ENCODE measurements around the gene TACSTD2. TPM values are rescaled to one million over a fixed set of nuclear protein-coding genes. Genes with fewer than 3 reads are reported as not detected.

Gene TACSTD2
- total and polyA plus RNA-seq, 2 of the 13 experiments (the other 11 are each of a cell fraction or from before 2014, with no cell fraction given), result not detected

- 0 out of 2 replicates have a peak, but pooled peaks have one; percentile 22 for TF ChIP-seq TOPORS (CRISPR knock-in tag; IDR thresholded peaks at IDR 0.05)
- peak; percentile 84 for TF ChIP-seq POLR2G (IDR thresholded peaks at IDR 0.05; ENCODE audit: low read depth, low read length)
- peak; percentile 78 for TF ChIP-seq CREB1 (IDR thresholded peaks at IDR 0.05)
- peak; percentile 51 for TF ChIP-seq CREB1 (CRISPR knock-in tag; IDR thresholded peaks at IDR 0.05)
- TF ChIP-seq GATAD2A (CRISPR knock-in tag; IDR thresholded peaks at IDR 0.05), result peak; percentile 53
- TF ChIP-seq, protein P1, sequence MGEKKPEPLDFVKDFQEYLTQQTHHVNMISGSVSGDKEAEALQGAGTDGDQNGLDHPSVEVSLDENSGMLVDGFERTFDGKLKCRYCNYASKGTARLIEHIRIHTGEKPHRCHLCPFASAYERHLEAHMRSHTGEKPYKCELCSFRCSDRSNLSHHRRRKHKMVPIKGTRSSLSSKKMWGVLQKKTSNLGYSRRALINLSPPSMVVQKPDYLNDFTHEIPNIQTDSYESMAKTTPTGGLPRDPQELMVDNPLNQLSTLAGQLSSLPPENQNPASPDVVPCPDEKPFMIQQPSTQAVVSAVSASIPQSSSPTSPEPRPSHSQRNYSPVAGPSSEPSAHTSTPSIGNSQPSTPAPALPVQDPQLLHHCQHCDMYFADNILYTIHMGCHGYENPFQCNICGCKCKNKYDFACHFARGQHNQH (CRISPR knock-in tag; IDR thresholded peaks at IDR 0.05), result 0 out of 2 replicates have a peak, but pooled peaks have one; percentile 11
- TF ChIP-seq, protein P2, sequence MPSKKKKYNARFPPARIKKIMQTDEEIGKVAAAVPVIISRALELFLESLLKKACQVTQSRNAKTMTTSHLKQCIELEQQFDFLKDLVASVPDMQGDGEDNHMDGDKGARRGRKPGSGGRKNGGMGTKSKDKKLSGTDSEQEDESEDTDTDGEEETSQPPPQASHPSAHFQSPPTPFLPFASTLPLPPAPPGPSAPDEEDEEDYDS (CRISPR knock-in tag; IDR thresholded peaks at IDR 0.05), result peak; percentile 63
- peak; percentile 64; the same call in 1 of the 2 replicates for TF ChIP-seq ZNF670 (CRISPR knock-in tag; IDR thresholded peaks at IDR 0.05; ENCODE audit: borderline replicate concordance)
- TF ChIP-seq RBM39 (IDR thresholded peaks at IDR 0.05; ENCODE audit: low read depth, low read length, poor library complexity, severe bottlenecking), result peak; percentile 45
- no peak for TF ChIP-seq NFYB (CRISPR knock-in tag; IDR thresholded peaks at IDR 0.05)
- peak; percentile 13; the same call in 1 of the 2 replicates for TF ChIP-seq MYC (CRISPR knock-in tag; IDR thresholded peaks at IDR 0.05; ENCODE audit: borderline replicate concordance)
- TF ChIP-seq MEIS1 (CRISPR knock-in tag; IDR thresholded peaks at IDR 0.05; ENCODE audit: borderline replicate concordance), result peak; percentile 80; the same call in 1 of the 2 replicates
- 0 out of 2 replicates have a peak, but pooled peaks have one; percentile 17 for TF ChIP-seq ARID3A (IDR thresholded peaks at IDR 0.05; ENCODE audit: low read depth, low read length)
- no peak; the same call in 1 of the 2 replicates for TF ChIP-seq SP4 (CRISPR knock-in tag; IDR thresholded peaks at IDR 0.05)
- no peak for TF ChIP-seq HNRNPL (IDR thresholded peaks at IDR 0.05; ENCODE audit: low read depth, low read length)
- 0 out of 2 replicates have a peak, but pooled peaks have one; percentile 48 for TF ChIP-seq KMT2B (CRISPR knock-in tag; IDR thresholded peaks at IDR 0.05)
- TF ChIP-seq AKAP8 (CRISPR knock-in tag; IDR thresholded peaks at IDR 0.05), result no peak
- TF ChIP-seq THAP11 (CRISPR knock-in tag; IDR thresholded peaks at IDR 0.05), result peak; percentile 78
- TF ChIP-seq STAG1 (CRISPR knock-in tag; IDR thresholded peaks at IDR 0.05), result peak; percentile 94
- peak; percentile 93 for TF ChIP-seq HNRNPK (IDR thresholded peaks at IDR 0.05; ENCODE audit: low read depth, low read length, poor library complexity, severe bottlenecking)
- TF ChIP-seq FOSL1 (CRISPR knock-in tag; IDR thresholded peaks at IDR 0.05; ENCODE audit: borderline replicate concordance), result 0 out of 2 replicates have a peak, but pooled peaks have one; percentile 15
- TF ChIP-seq, protein P3, sequence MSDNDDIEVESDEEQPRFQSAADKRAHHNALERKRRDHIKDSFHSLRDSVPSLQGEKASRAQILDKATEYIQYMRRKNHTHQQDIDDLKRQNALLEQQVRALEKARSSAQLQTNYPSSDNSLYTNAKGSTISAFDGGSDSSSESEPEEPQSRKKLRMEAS (IDR thresholded peaks at IDR 0.05), result peak; percentile 12; the same call in 1 of the 2 replicates
- TF ChIP-seq MXI1 (IDR thresholded peaks at IDR 0.05; ENCODE audit: borderline replicate concordance, low read depth, low read length), result peak; percentile 68; the same call in 1 of the 3 replicates
- TF ChIP-seq RXRB (CRISPR knock-in tag; IDR thresholded peaks at IDR 0.05; ENCODE audit: borderline replicate concordance), result peak; percentile 58; the same call in 1 of the 2 replicates
- TF ChIP-seq NR2F1 (CRISPR knock-in tag; IDR thresholded peaks at IDR 0.05), result no peak
- peak; percentile 65; the same call in 1 of the 2 replicates for TF ChIP-seq TAF1 (CRISPR knock-in tag; IDR thresholded peaks at IDR 0.05)
- TF ChIP-seq TGIF2 (CRISPR knock-in tag; IDR thresholded peaks at IDR 0.05), result no peak
- no peak; the same call in 1 of the 2 replicates for TF ChIP-seq ZSCAN29 (CRISPR knock-in tag; conservative IDR thresholded peaks at IDR 0.05)
Observed at GRCh38 chr1:58546520-58547308, 30.3 kb downstream of the TACSTD2 start, which contains the start of gene OMA1 (continued).

Data from HepG2 (cell line).